HEK293 (cell line): ENCODE data around the gene SPC24.

Experiments
- CTCF ChIP-seq: fragments of 450-650 bp; formaldehyde crosslinking; IDR thresholded peaks from 2 replicates; pipeline ENCODE4 v1.5.1; 2016; ENCODE audit warnings: missing biosample characterization, missing genetic modification characterization
- TCF7L2 ChIP-seq: IDR thresholded peaks from 2 replicates; pipeline ENCODE4 v1.6.1; 2011; ENCODE audit warnings: low read depth, mild to moderate bottlenecking, inconsistent platforms, low read length, moderate library complexity, borderline replicate concordance
- ZNF10 ChIP-seq: fragments of 450-650 bp; formaldehyde crosslinking; IDR thresholded peaks from 2 replicates; pipeline ENCODE4 v1.5.1; 2017; ENCODE audit warnings: missing biosample characterization, missing genetic modification characterization
- ZNF585B ChIP-seq: fragments of 450-650 bp; formaldehyde crosslinking; IDR thresholded peaks from 2 replicates; pipeline ENCODE4 v1.5.1; 2016; ENCODE audit warnings: missing biosample characterization, missing genetic modification characterization
- ZNF704 ChIP-seq: fragments of 450-650 bp; formaldehyde crosslinking; IDR thresholded peaks from 2 replicates; pipeline ENCODE4 v1.5.1; 2016; ENCODE audit warnings: missing biosample characterization, missing genetic modification characterization
- ZNF830 ChIP-seq: fragments of 450-650 bp; IDR thresholded peaks from 2 replicates; pipeline ENCODE4 v1.5.0; 2018; ENCODE audit warnings: missing biosample characterization, missing genetic modification characterization, low read depth, mild to moderate bottlenecking, moderate library complexity

GRCh38 chr19:11199517-11199916, 43.9 kb upstream of the SPC24 start:
- TF ChIP-seq ZNF585B (tag by site-specific recombination) (no peak), CTCF (tag by site-specific recombination) (no peak), ZNF830 (tag by site-specific recombination) (no peak), ZNF704 (no peak), TCF7L2 (no peak), ZNF10 (no peak)
